GM12865 (cell line): ENCODE results near the gene SCNN1B.
"Not testable (repeated sequence)": the region's sequence is repeated elsewhere in the genome, so short reads cannot be mapped to it uniquely, and the experiment has no call there.

Experiments used
- DNase-seq: peaks from one replicate; pipeline ENCODE4 v3.0.0; 2010; ENCODE audit warnings: low read depth
- H3K4me3 ChIP-seq: 2 replicates; pipeline ENCODE4 v1.5.1; 2011; ENCODE audit warnings: mild to moderate bottlenecking, low read depth, low read length, control low read depth
- TF ChIP-seq, protein P1 (sequence below): IDR thresholded peaks from 2 replicates; pipeline ENCODE4 v1.5.1; 2011; ENCODE audit warnings: low read length, control low read depth, low read depth, inconsistent platforms; ENCODE audit not compliant: insufficient read depth; ENCODE audit errors: missing control alignments

Gene SCNN1B

DNA sequence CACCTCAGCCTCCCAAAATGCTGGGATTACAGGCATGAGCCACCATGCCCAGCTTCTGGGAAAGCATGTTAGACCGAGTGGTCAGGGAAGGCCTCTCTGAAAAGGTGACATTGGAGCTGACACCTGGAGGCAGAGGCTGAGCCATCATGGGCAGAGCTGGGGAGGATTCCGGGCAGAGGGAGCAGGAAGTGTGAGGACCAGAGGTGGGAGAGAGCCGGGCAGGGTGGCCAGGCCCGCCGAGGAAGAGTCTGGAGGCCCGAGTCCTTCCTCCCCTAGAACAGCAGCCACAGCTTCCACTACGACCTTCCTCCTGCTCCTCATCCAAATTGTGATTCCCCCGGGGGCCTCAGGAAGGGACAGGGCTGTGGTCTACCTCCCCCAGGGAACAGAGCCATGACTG is 76.2 kb downstream of the SCNN1B start:
- DNase-seq, result no peak
- TF ChIP-seq, protein P1, sequence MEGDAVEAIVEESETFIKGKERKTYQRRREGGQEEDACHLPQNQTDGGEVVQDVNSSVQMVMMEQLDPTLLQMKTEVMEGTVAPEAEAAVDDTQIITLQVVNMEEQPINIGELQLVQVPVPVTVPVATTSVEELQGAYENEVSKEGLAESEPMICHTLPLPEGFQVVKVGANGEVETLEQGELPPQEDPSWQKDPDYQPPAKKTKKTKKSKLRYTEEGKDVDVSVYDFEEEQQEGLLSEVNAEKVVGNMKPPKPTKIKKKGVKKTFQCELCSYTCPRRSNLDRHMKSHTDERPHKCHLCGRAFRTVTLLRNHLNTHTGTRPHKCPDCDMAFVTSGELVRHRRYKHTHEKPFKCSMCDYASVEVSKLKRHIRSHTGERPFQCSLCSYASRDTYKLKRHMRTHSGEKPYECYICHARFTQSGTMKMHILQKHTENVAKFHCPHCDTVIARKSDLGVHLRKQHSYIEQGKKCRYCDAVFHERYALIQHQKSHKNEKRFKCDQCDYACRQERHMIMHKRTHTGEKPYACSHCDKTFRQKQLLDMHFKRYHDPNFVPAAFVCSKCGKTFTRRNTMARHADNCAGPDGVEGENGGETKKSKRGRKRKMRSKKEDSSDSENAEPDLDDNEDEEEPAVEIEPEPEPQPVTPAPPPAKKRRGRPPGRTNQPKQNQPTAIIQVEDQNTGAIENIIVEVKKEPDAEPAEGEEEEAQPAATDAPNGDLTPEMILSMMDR, result no peak
- H3K4me3 ChIP-seq, result no peak overlapping the region

DNA sequence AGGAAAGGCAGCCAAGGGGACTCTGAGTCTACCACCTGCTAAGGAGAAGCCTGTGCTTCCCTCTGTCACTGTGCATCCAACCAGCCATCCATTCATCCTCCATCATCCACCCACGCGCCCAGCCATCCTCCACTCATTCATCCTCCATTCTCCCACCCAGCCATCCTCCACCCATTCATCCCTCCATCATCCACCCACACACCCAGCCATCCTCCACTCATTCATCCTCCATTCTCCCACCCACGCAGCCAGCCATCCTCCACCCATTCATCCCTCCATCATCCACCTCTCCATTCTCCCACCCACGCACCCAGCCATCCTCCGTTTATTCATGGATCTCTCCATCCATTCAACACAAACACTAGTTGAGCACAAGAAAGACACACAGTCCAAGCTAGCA is 76.8 kb downstream of the SCNN1B start:
- TF ChIP-seq, protein P1, result no peak
- DNase-seq, result no peak
- no peak overlapping the region for H3K4me3 ChIP-seq

DNA sequence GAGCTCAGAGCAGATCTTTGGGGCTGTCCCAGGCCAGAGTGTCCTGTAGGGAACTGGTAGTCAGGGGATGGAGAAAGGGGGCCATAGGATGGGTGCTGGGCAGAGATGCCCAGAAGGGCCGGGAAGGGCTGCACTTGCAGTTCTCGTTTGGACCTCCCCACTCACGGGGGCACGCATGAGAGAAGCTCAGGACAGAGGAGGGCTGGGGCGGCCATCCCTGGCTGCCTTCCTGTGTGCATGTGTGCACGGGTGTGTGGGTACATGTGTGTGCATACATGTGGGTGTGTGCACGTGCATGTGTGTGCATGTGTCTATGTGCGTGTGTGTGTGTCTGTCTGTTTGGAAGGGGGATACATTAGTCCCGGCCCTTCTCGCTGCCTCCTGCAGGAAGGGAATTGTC is 77.6 kb downstream of the SCNN1B start:
- DNase-seq, result no peak

DNA sequence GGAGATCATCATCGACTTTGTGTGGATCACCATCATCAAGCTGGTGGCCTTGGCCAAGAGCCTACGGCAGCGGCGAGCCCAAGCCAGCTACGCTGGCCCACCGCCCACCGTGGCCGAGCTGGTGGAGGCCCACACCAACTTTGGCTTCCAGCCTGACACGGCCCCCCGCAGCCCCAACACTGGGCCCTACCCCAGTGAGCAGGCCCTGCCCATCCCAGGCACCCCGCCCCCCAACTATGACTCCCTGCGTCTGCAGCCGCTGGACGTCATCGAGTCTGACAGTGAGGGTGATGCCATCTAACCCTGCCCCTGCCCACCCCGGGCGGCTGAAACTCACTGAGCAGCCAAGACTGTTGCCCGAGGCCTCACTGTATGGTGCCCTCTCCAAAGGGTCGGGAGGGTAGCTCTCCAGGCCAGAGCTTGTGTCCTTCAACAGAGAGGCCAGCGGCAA is 78.4 kb downstream of the SCNN1B start:
- TF ChIP-seq, protein P1, result no peak
- no peak overlapping the region for H3K4me3 ChIP-seq
- no peak for DNase-seq

More for the DNA sequence above, 77.6 kb downstream of the SCNN1B start:
- TF ChIP-seq, protein P1, result no peak
- no peak overlapping the region for H3K4me3 ChIP-seq

DNA sequence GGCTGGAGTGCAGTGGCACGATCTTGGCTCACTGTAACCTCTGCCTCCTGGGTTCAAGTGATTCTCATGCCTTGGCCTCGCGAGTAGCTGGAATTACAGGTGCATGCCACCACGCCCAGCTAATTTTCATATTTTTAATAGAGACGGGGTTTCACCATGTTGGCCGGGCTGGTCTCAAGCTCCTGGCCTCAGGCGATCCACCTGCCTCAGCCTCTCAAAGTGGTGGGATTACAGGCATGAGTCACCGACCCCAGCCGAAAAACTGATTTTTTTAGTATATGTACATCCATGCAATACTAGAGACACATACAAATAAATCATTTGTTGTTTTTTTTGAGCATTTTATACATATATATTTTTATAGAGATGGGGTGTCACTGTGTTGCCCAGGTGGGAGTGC is 79.6 kb downstream of the SCNN1B start:
- DNase-seq, H3K4me3 ChIP-seq: not testable (repeated sequence)

DNA sequence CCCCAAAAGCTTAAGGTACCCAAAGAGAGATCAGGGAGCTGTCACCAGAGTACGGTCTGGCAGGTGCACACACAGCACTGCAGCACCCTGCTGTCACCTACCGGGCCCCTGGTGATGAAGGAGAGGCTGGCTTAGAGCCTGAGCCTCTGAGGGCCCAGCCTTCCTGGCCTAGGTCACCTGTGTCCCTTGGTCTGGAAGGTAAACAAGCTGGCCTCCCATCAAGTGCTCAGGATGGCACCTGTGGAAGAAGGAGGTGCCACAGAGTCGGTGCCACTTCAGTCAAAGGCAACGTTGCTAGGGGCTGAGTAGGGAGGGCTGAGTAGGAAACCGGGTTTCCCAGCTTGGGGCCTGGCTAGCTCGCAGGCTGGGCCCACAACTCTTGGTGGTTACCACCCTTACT is 80.2 kb downstream of the SCNN1B start:
- H3K4me3 ChIP-seq, result no peak overlapping the region
- DNase-seq, result no peak
- TF ChIP-seq, protein P1, result no peak

DNA sequence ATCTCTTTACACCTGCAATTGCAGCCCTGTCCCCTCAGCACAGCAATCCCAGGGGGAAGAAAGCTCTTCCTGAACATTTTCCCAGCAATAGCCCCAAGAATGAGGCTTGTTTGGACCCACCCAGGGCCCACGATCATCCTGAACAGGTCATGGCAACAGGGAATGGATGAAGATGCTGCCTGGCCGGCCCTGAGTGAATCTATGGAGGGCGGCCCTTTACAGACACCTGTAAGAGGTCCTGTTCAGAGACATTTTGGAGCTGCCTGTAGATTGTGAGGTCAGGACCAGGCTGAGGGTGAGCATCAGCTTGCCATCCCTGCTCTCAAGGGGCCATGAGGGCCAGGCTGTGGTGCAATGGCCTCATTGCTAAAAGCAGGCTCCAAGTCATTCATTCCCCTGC is 81.8 kb downstream of the SCNN1B start:
- no peak for DNase-seq
- TF ChIP-seq, protein P1, result no peak

More for the DNA sequence above, 81.8 kb downstream of the SCNN1B start:
- H3K4me3 ChIP-seq, result no peak overlapping the region
